Esophagus (tissue), 2 donors: ENCODE measurements around the gene ARL11. TPM values are rescaled to one million over a fixed set of nuclear protein-coding genes. Genes with fewer than 3 reads are reported as not detected.
"Not testable (repeated sequence)": the region's sequence is repeated elsewhere in the genome, so short reads cannot be mapped to it uniquely, and the experiment has no call there.

Source experiments
- H3K27ac ChIP-seq, 2 donors: one replicate each; pipeline ENCODE4 v1.5.1; 2013; ENCODE audit warnings: low read depth in 2 of 2, mild to moderate bottlenecking in 2 of 2, inconsistent platforms in 1 of 2, low read length in 1 of 2, moderate library complexity in 1 of 2
- H3K27me3 ChIP-seq, 2 donors: one replicate each; pipeline ENCODE4 v1.6.1; 2013; ENCODE audit warnings: low read length in 2 of 2, control low read depth in 1 of 2, mild to moderate bottlenecking in 1 of 2; ENCODE audit not compliant: insufficient read depth in 2 of 2, control insufficient read depth in 1 of 2
- H3K36me3 ChIP-seq, 2 donors: one replicate each; pipeline ENCODE4 v1.6.1; 2013; ENCODE audit warnings: low read length in 1 of 2; ENCODE audit not compliant: control insufficient read depth in 2 of 2, insufficient read depth in 2 of 2
- H3K4me1 ChIP-seq, 2 donors: one replicate each; pipeline ENCODE4 v1.6.1; 2013; ENCODE audit warnings: low read length in 1 of 2; ENCODE audit not compliant: control insufficient read depth in 2 of 2, insufficient read depth in 2 of 2
- H3K4me3 ChIP-seq, 2 donors: one replicate each; pipeline ENCODE4 v1.5.1; 2013; ENCODE audit warnings: low read length in 2 of 2, mild to moderate bottlenecking in 2 of 2, low read depth in 1 of 2, moderate library complexity in 1 of 2
- H3K9me3 ChIP-seq, 2 donors: one replicate each; pipeline ENCODE4 v1.6.1; 2013; ENCODE audit warnings: mild to moderate bottlenecking in 2 of 2, low read depth in 1 of 2, low read length in 1 of 2, moderate library complexity in 1 of 2; ENCODE audit not compliant: control insufficient read depth in 2 of 2, insufficient read depth in 1 of 2
- WGBS, 2 donors: extraction: QIAGEN DNeasy Blood & Tissue Kit; methylation state at CpG; one replicate each; pipeline ENCODE4 v1.1.7; 2013; 5-methylcytosine and 5-hydroxymethylcytosine counted together
- polyA plus RNA-seq, 2 donors: library from polyadenylated mRNA; stranded (reverse); fragments of 200-250 nt; gene quantifications; one replicate each; pipeline ENCODE4 v1.2.3, GENCODE V29; 2013
- donor health status: healthy with polysubstance abuse.
- donor health status: Bipolar disorder and iron deficiency.

Gene ARL11
- 1 to 10 TPM; 1.3 to 2.0 TPM for polyA plus RNA-seq

- peak within 1 kb of the TSS; percentile 25 to 35 for H3K4me3 ChIP-seq
- no peaks in the 10 kb centered on the region for H3K36me3 ChIP-seq
- peak within 1 kb of the TSS; percentile 56 to 62 for H3K27ac ChIP-seq
- H3K9me3 ChIP-seq: no peaks in the 10 kb centered on the region
- no peaks in the 10 kb centered on the region for H3K27me3 ChIP-seq
- H3K4me1 ChIP-seq: peaks cover 6 to 12% of the 10 kb centered on the region in 2 donors
- 41 to 42% methylated on average over 17 of the region's 17 CpGs for WGBS, 2 donors
Measured at GRCh38 chr13:49627831-49628652, at the start of gene ARL11. ARL11 (plus strand) TSS chr13:49628507; CDS start chr13:49630448, 1,941 bp downstream.

DNA sequence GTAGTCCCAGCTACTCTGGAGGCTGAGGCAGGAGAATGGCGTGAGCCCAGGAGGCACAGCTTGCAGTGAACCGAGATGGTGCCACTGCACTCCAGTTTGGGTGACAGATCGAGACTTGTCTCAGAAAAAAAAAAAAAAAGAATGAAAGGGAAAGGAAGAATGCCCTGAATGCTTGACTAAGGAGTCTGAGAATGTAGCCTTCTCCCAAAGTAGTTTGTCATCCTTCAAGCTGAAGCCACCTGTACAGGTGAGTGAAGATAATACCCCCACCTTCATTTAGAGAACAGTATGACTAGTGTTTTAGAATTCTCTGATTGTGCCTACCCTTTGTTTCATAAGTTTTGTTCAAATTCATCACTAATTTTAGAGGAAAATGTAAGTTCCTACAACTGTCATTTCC is 48.8 kb upstream of the ARL11 start:
- 63 to 90% methylated on average over 3 of the region's 3 CpGs for WGBS, 2 donors
- Histone ChIP-seq H3K4me1 (no peaks in the 10 kb centered on the region), H3K36me3 (no peaks in the 10 kb centered on the region), H3K27me3 (no peaks in the 10 kb centered on the region), H3K9me3 (no peaks in the 10 kb centered on the region), H3K4me3 (no peak overlapping the region), H3K27ac (no peak overlapping the region)

DNA sequence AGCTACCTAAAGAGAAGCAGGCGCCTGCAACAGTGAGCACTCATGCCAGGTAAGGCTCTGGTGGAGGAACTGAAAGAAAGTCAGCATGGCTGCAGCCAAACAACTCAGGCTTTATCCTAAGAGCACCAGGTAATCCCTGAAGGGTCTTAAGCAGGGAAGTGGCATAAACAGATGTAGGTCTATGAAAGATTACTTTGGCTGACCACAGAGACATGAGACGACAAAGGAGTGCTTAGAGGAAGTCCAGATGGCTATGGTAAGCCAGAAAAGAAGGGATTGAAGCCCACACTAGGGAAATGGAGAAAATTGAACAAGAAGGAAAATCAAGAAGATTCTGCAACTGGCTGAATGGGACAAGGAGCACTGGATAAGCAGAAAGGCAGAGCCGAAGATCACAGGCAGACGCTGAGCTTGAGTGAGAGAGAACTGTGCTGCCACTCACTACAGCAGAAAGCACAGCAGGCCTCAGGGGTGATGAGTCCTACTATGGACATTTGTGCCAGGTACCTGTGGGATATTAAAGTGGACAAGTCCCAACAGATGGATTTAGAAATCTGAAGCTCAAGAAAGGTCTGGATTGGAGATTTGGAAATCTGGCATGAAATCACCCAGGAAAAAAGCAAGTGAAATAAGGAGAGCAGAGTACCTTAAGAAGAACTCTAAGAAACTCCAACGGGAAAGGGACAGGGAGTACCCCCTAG is 47.2 kb upstream of the ARL11 start:
- WGBS, 2 donors: 70 to 74% methylated on average over 5 of the region's 5 CpGs
- H3K27ac ChIP-seq: no peak overlapping the region
- H3K4me1 ChIP-seq: peaks cover 0 to 3% of the 10 kb centered on the region in 2 donors

GRCh38 chr13:49584771-49585182 is 43.5 kb upstream of the ARL11 start:
- H3K27ac ChIP-seq: peak overlapping the region; percentile 59 to 65

More for the DNA sequence above, 47.2 kb upstream of the ARL11 start:
- Histone ChIP-seq H3K27me3 (no peaks in the 10 kb centered on the region), H3K9me3 (no peaks in the 10 kb centered on the region), H3K36me3 (no peaks in the 10 kb centered on the region), H3K4me3 (no peak overlapping the region)

GRCh38 chr13:49585220-49586157 is 42.8 kb upstream of the ARL11 start, which contains the start of gene RCBTB1:
RCBTB1 (minus strand) TSS chr13:49585558; CDS start chr13:49567279, 18,279 bp downstream.
- Histone ChIP-seq H3K9me3 (no peaks in the 10 kb centered on the region), H3K4me1 (peaks cover 0 to 3% of the 10 kb centered on the region in 2 donors), H3K4me3 (peak within 1 kb of the TSS; percentile 77 to 96), H3K27ac (peak within 1 kb of the TSS; percentile 72 to 80), H3K36me3 (no peaks in the 10 kb centered on the region), H3K27me3 (no peaks in the 10 kb centered on the region)
- 0 to 1% methylated on average over 65 to 87 of the region's 87 CpGs for WGBS, 2 donors

More at GRCh38 chr13:49584771-49585182, 43.5 kb upstream of the ARL11 start:
- Histone ChIP-seq H3K4me1 (peaks cover 0 to 3% of the 10 kb centered on the region in 2 donors), H3K36me3 (no peaks in the 10 kb centered on the region), H3K9me3 (no peaks in the 10 kb centered on the region), H3K4me3 (peak overlapping the region; percentile 77 to 96), H3K27me3 (no peaks in the 10 kb centered on the region)
- WGBS, 2 donors: 1% methylated on average over 16 of the region's 16 CpGs

DNA sequence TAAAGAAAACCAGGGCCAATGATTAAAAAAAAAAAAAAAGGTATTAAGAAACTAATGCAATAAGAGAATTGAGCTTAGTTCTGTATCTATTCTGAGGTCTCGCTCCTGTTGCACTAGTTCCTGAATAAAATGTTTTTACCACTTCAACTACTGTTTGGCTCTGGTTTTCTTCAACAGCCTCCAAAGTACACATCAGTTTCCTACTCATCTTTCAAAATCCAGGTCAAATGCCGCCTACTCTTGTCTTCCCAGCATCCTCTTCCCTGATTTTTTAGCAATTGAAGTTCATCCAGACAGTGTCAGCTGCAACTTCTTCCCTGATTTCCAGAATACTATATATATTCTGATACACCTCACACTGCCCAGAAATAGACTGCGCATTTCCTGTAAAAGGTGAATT is 41.6 kb upstream of the ARL11 start:
- Histone ChIP-seq H3K9me3 (no peaks in the 10 kb centered on the region), H3K27ac (no peak overlapping the region), H3K27me3 (no peaks in the 10 kb centered on the region), H3K4me1 (peaks cover 0 to 3% of the 10 kb centered on the region in 2 donors), H3K4me3 (no peak overlapping the region), H3K36me3 (no peaks in the 10 kb centered on the region)
- WGBS, 2 donors: 87 to 90% methylated on average over 3 of the region's 3 CpGs

- no peaks in the 10 kb centered on the region for H3K27me3 ChIP-seq
- peaks cover 0 to 3% of the 10 kb centered on the region in 2 donors for H3K4me1 ChIP-seq
- WGBS, 2 donors: 34 to 38% methylated on average over 2 of the region's 2 CpGs
- H3K36me3 ChIP-seq: no peaks in the 10 kb centered on the region
- no peak overlapping the region for H3K27ac ChIP-seq
- H3K4me3 ChIP-seq: no peak overlapping the region
- no peaks in the 10 kb centered on the region for H3K9me3 ChIP-seq
Measured at GRCh38 chr13:49587311-49587847, 40.9 kb upstream of the ARL11 start.

DNA sequence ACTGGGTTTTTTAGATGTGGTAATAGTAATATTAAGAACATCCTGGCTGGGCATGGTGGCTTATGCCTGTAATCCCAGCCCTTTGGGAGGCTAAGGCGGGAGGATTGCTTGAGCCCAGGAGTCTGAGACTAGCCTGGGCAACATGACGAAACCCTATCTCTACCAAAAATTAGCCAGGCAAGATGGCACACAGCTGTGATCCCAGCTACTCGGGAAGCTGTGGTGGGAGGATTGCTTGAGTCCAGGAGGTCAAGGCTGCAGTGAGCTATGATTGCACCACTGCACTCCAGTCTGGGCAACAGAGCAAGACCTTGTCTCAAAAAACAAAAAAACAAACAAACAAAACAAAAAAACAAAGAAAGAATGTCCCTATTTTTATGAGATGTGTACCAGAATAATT is 37.6 kb upstream of the ARL11 start:
- not testable (repeated sequence) for H3K4me1 ChIP-seq, H3K27me3 ChIP-seq, H3K36me3 ChIP-seq, H3K9me3 ChIP-seq, H3K27ac ChIP-seq, H3K4me3 ChIP-seq
- 87 to 90% methylated on average over 3 of the region's 3 CpGs for WGBS, 2 donors

GRCh38 chr13:49593876-49594275 is 34.4 kb upstream of the ARL11 start:
- H3K4me1 ChIP-seq, H3K4me3 ChIP-seq, H3K27ac ChIP-seq, H3K36me3 ChIP-seq, H3K9me3 ChIP-seq, H3K27me3 ChIP-seq: not testable (repeated sequence)
- 82 to 90% methylated on average over 3 of the region's 4 CpGs for WGBS, 2 donors
